ENCODE measurements around the gene GGT5.

GGT5 gene

DNA sequence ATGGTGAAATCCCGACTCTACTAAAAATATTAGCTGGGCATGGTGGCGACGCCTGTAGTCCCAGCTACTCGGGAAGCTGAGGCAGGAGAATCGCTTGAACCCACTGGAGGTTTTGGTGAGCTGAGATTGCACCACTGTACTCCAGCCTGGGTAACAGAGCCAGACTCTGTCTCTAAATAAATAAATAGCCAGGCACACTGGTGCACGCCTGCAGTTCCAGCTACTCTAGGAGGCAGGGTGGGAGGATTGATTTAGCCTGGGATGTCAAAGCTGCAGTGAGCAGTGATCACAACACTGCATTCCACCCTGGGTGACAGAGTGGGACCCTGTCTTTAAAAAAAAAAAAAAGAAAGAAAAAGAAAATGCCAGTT, 46.2 kb downstream of the GGT5 start:
- Histone ChIP-seq H3K36me3 (replicated peaks; ENCODE audit: low read depth, low read length) (no peaks in the 10 kb centered on the region), H3K4me3 (ENCODE audit: low read length) (no peak overlapping the region), H4K20me1 (ENCODE audit: insufficient read depth, low read length) (no peaks in the 10 kb centered on the region), H3K9me3 (ENCODE audit: insufficient read depth, low read length) (no peaks in the 10 kb centered on the region), H3K79me2 (ENCODE audit: low read length) (no peaks in the 10 kb centered on the region), H3K27me3 (ENCODE audit: low read depth, low read length) (peaks cover 10% of the 10 kb centered on the region; the same call in 1 of the 2 replicates), H3K27ac (ENCODE audit: low read length) (no peak overlapping the region), H2AFZ (ENCODE audit: low read depth, low read length) (no peak overlapping the region), H3K4me2 (ENCODE audit: low read length) (no peak overlapping the region), H3K4me1 (ENCODE audit: low read length) (peaks cover 10% of the 10 kb centered on the region), H3K9ac (ENCODE audit: low read length) (no peak overlapping the region)
- TF ChIP-seq EZH2phosphoT487 (IDR thresholded peaks at IDR 0.05; ENCODE audit: low read depth) (no peak), CTCF (IDR thresholded peaks at IDR 0.05; ENCODE audit: low read depth, low read length) (no peak)

DNA sequence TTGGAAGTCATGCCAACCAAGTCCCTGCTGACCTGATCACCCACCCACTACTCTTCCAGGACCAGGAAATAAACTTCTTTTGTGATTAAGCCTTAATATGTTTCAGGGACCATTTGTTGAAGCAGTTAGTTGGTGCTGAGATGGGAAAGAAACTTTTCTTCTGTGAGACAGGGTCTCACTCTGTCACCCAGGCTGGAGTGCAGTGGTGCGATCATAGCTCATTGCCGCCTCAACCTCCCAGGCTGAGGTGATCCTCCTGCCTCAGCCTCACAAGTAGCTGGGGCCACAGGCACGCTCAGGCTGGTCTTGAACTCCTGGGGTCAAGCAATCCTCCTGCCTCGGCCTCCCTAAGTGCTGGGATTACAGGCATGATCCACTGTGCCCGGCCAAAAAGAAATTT, 53.0 kb downstream of the GGT5 start:
- Histone ChIP-seq H3K9me3 (ENCODE audit: insufficient read depth, low read length) (no peaks in the 10 kb centered on the region), H4K20me1 (ENCODE audit: insufficient read depth, low read length) (no peaks in the 10 kb centered on the region), H3K4me2 (ENCODE audit: low read length) (no peak overlapping the region), H3K4me3 (ENCODE audit: low read length) (no peak overlapping the region), H2AFZ (ENCODE audit: low read depth, low read length) (no peak overlapping the region), H3K79me2 (ENCODE audit: low read length) (no peaks in the 10 kb centered on the region), H3K36me3 (replicated peaks; ENCODE audit: low read depth, low read length) (no peaks in the 10 kb centered on the region), H3K9ac (ENCODE audit: low read length) (no peak overlapping the region), H3K27ac (ENCODE audit: low read length) (no peak overlapping the region), H3K27me3 (ENCODE audit: low read depth, low read length) (no peaks in the 10 kb centered on the region), H3K4me1 (ENCODE audit: low read length) (no peaks in the 10 kb centered on the region)
- no peak for TF ChIP-seq EZH2phosphoT487 (IDR thresholded peaks at IDR 0.05; ENCODE audit: low read depth)

DNA sequence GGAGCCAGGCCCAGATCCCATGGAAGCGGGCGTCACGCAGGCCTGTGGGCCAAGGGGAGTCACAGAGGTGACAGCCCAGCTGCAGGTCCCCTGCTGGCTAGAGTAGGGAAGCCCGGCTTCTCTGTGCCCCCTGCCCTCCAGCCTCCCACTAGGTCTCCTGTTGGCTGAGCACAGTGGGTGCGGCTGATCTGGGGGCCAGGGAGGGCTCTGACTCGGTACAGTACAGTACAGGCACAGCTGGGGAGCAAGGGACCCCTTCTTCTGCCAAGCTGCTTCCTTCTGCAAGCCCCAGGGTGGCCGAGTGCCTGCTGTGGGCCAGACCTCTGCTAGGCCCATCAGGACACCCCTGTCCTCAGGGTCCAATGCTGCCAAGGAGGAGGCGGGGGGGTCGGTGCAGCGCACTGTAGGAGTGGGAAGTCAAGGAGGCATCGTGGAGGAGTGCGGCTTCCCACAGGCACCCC, 53.5 kb downstream of the GGT5 start:
- Histone ChIP-seq H3K4me1 (ENCODE audit: low read length) (no peaks in the 10 kb centered on the region), H2AFZ (ENCODE audit: low read depth, low read length) (no peak overlapping the region), H3K27ac (ENCODE audit: low read length) (no peak overlapping the region), H4K20me1 (ENCODE audit: insufficient read depth, low read length) (no peaks in the 10 kb centered on the region), H3K79me2 (ENCODE audit: low read length) (no peaks in the 10 kb centered on the region), H3K4me2 (ENCODE audit: low read length) (no peak overlapping the region), H3K9ac (ENCODE audit: low read length) (no peak overlapping the region), H3K27me3 (ENCODE audit: low read depth, low read length) (no peaks in the 10 kb centered on the region), H3K36me3 (replicated peaks; ENCODE audit: low read depth, low read length) (no peaks in the 10 kb centered on the region), H3K9me3 (ENCODE audit: insufficient read depth, low read length) (no peaks in the 10 kb centered on the region), H3K4me3 (ENCODE audit: low read length) (no peak overlapping the region)
- TF ChIP-seq EZH2phosphoT487 (IDR thresholded peaks at IDR 0.05; ENCODE audit: low read depth) (no peak), CTCF (IDR thresholded peaks at IDR 0.05; ENCODE audit: low read depth, low read length) (no peak)

- H3K27me3 ChIP-seq (ENCODE audit: low read depth, low read length): no peaks in the 10 kb centered on the region
- no peaks in the 10 kb centered on the region for H3K4me1 ChIP-seq (ENCODE audit: low read length)
- H3K9ac ChIP-seq (ENCODE audit: low read length): no peak overlapping the region
- H4K20me1 ChIP-seq (ENCODE audit: insufficient read depth, low read length): no peaks in the 10 kb centered on the region
- no peaks in the 10 kb centered on the region for H3K79me2 ChIP-seq (ENCODE audit: low read length)
- no peak overlapping the region for H3K27ac ChIP-seq (ENCODE audit: low read length)
- H3K9me3 ChIP-seq (ENCODE audit: insufficient read depth, low read length): no peaks in the 10 kb centered on the region
- no peak overlapping the region for H3K4me3 ChIP-seq (ENCODE audit: low read length)
- no peaks in the 10 kb centered on the region for H3K36me3 ChIP-seq (replicated peaks; ENCODE audit: low read depth, low read length)
- no peak for TF ChIP-seq EZH2phosphoT487 (IDR thresholded peaks at IDR 0.05; ENCODE audit: low read depth)
- no peak for TF ChIP-seq CTCF (IDR thresholded peaks at IDR 0.05; ENCODE audit: low read depth, low read length)
- H3K4me2 ChIP-seq (ENCODE audit: low read length): no peak overlapping the region
- no peak overlapping the region for H2AFZ ChIP-seq (ENCODE audit: low read depth, low read length)
These were observed 54.2 kb downstream of the GGT5 start for GRCh38 chr22:24190596-24191208.

Measured in OCI-LY3 (cell line).